ENCODE measurements around the gene KCNIP4. TPM values are rescaled to one million over a fixed set of nuclear protein-coding genes. Genes with fewer than 3 reads are reported as not detected.

KCNIP4 gene
- total and polyA plus RNA-seq, 10 of the 15 experiments (the other 5 are each of a cell fraction or from before 2014, with no cell fraction given): 0.03 to 0.23 (median 0.13) TPM; not detected in 7

GRCh38 chr4:21915761-21916160 is 32.8 kb downstream of the KCNIP4 start:
- Histone ChIP-seq H3K4me3 (no peak overlapping the region), H3K79me2 (ENCODE audit: control insufficient read depth, insufficient read depth, low read length) (no peaks in the 10 kb centered on the region), H2AFZ (ENCODE audit: control insufficient read depth, low read depth, low read length) (no peak overlapping the region), H3K4me1 (ENCODE audit: control insufficient read depth, insufficient read depth, low read length) (no peaks in the 10 kb centered on the region), H3K9ac (ENCODE audit: control insufficient read depth, insufficient read depth, low read length) (no peak overlapping the region), H3K36me3 (ENCODE audit: control insufficient read depth in 2 of 2, insufficient read depth in 2 of 2, low read length in 1 of 2) (no peaks in the 10 kb centered on the region), H3K27ac (ENCODE audit: control insufficient read depth, insufficient read depth) (no peak overlapping the region), H3K4me2 (ENCODE audit: control insufficient read depth, insufficient read depth) (no peak overlapping the region), H3K9me3 (replicated peaks; ENCODE audit: control insufficient read depth, insufficient read depth, low read length) (no peaks in the 10 kb centered on the region), H4K20me1 (ENCODE audit: control insufficient read depth, insufficient read depth) (no peaks in the 10 kb centered on the region), H3K27me3 (replicated peaks in 1 of 2; ENCODE audit: control insufficient read depth in 2 of 2, insufficient read depth in 2 of 2, low read length in 1 of 2) (no peaks in the 10 kb centered on the region)
- RAD21 ChIA-PET (ENCODE audit: unreplicated experiment): no interaction called here
- SMC1A ChIA-PET (ENCODE audit: uncharacterized antibody, unreplicated experiment): no interaction called here
- intact Hi-C loops (cut with micrococcal nuclease; ENCODE audit: unreplicated experiment) (no loop called here), in situ Hi-C loops (cut with MboI) (no loop called here)
- 0% methylated on average over 3 of the region's 3 CpGs for WGBS (ENCODE audit: insufficient coverage, insufficient replicate concordance, low lambda C conversion rate, missing lambda C conversion rate)
- TF ChIP-seq SP1 (IDR thresholded peaks at IDR 0.05; ENCODE audit: low read depth, low read length) (no peak), YBX1 (IDR thresholded peaks at IDR 0.05) (no peak), ZSCAN29 (IDR thresholded peaks at IDR 0.05) (no peak), TCF7 (IDR thresholded peaks at IDR 0.05; ENCODE audit: borderline replicate concordance) (no peak), ZNF687 (IDR thresholded peaks at IDR 0.05) (no peak), JUNB (IDR thresholded peaks at IDR 0.05) (no peak), BRCA1 (IDR thresholded peaks at IDR 0.05; ENCODE audit: low read depth, low read length) (no peak), GABPA (IDR thresholded peaks at IDR 0.05; ENCODE audit: low read depth) (no peak), IRF5 (IDR thresholded peaks at IDR 0.05; ENCODE audit: borderline replicate concordance) (no peak), NR2F1 (conservative IDR thresholded peaks at IDR 0.05) (no peak), NR2C1 (IDR thresholded peaks at IDR 0.05) (no peak), KAT2A (conservative IDR thresholded peaks at IDR 0.05; ENCODE audit: control insufficient read depth, low read depth, low read length) (no peak), GATAD2B (conservative IDR thresholded peaks at IDR 0.05; ENCODE audit: low read depth) (no peak)
- TF ChIP-seq, protein P1, sequence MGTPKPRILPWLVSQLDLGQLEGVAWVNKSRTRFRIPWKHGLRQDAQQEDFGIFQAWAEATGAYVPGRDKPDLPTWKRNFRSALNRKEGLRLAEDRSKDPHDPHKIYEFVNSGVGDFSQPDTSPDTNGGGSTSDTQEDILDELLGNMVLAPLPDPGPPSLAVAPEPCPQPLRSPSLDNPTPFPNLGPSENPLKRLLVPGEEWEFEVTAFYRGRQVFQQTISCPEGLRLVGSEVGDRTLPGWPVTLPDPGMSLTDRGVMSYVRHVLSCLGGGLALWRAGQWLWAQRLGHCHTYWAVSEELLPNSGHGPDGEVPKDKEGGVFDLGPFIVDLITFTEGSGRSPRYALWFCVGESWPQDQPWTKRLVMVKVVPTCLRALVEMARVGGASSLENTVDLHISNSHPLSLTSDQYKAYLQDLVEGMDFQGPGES (IDR thresholded peaks at IDR 0.05): no peak
- POLR2A ChIA-PET: no interaction called here
- DNase-seq (ENCODE audit: low read depth, low spot score) (no peak), ATAC-seq (no peak), FAIRE-seq (no peak)
- CTCF ChIA-PET: no interaction called here
- no TSS peak for BruUV-seq (replicated peaks)

Data from GM12878 (cell line).